Measurements from ENCODE around the gene NEGR1.
A peak's percentile ranks its signal among the peaks of the same experiment; 100 is the strongest.

Gene NEGR1

DNA sequence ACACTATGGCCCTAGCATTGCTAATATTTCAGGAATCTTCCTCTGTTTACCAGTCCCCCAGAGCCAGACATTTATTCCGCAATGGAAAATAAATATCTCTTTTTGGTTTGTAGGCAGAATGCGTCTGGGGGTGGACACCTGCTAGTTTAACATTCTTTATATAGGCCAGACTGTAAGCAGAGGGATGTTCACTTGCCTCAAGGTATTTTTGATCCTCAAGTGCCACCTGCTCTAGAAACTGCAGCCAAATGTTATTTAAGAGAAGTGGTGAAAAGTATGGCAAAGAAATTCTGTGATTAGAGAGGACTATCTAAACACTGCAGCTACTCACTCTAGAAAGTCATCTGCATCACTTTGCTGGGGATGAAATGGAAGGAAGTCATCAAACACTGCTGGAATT, 164.7 kb downstream of the NEGR1 start:
- DNase-seq, result no peak

DNA sequence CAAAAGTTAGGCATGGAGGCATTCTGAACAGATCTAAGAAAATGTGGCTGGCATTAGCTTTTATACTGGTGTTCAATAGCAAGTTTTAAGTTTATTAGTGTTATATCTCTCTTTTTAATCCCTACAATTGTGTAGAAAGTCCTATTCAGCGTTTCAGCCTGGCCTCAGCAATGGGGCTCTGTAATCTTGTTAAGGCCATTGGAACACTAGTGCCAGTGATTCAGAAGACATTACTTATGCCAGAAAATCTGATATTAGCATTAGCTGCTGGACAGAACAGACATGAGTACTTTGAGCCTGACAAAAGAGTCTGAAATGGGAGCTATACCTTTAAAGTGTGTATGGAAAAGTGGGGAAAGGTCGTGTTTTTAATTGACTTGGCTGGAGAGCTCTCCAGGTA, 167.0 kb downstream of the NEGR1 start:
- DNase-seq, result no peak

DNA sequence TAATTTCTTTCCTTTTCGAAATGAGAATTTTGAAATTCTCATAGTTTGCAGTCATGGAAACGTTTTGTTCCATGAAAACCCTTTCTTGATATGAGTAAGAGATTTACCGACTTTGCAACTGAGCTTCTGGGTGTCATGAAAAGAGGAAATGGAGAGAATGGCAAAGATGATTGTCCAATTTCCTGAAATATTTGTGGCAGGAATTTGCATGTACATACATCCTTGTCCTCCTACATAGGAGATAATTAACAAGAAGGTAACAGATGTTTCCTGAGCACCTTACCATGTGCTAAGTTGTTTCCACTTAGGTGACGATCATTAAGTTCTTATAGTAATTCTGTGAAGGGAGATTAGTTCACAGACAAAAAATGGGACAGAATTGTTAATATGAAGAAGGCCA, 170.7 kb downstream of the NEGR1 start:
- DNase-seq, result no peak

DNA sequence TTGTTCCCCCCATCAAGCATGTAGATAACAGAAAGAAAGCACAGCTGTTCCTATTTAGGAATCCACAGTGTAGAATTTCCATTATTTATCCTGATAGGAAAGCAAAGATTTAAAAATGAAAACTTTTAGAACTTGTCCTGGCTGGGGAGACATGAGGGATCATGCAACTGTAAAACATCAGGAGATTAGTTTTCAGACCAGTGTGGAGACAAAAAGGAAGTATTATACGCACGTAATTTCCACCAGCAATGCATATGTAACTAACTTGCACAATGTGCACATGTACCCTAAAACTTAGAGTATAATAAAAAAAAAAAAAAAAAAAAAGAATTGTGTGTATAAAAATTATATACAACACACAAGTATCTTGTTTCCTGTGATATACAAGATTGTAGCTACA, 172.4 kb downstream of the NEGR1 start:
- DNase-seq, result no peak

DNA sequence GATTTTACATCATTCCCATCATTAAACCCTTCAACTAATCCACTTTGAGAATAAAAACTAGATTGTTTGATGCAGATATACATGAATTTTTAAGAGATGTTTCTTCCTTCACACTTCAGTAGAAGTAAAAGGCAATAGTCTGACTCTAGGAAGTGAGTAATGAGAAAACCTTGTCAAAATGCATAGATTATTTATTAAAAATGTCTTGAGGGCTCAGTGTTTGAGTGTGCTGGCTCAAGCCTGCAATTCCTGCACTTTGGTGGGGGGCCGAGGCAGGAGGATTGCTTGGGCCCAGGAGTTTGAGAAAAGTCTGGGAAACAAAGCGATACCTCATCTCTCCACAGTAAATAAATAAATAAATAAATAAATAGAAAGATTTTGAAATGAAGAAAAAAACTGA, 177.1 kb downstream of the NEGR1 start:
- DNase-seq, result no peak

DNA sequence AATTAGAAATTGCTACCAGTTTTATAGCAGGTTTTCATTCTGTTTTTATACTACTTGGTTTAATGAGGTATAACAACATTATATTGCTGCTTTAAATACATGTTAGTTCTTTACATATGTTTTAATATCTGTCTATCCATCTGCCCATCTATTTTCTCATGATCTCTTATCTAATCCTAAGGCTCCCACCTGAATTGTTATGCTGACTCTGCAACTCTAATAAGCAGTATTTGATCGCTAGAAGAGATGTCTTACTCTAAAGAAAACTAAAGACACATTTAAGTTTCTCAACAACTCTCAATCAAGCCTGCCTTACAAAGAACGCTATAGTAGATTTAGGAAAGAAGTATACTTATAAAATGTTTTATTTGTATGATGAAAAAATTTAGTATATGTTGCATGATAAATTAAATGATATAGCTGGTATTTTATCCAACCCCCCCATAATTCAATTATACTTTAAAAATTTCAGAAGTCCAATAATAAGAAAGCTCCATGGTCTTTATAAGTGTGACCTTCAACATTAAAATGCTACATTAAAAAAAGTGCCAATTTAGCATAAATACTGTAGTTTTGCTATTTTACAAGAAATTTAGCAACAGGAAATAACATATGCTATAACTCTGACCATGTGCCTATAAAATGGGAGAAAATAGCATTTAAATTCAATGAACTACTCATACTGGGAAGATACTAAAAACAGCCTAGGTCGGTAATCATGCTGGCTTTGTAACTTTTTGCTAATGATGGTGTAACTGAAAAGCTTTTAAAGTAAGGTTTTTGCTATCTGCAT, 180.3 kb downstream of the NEGR1 start:
- no peak for DNase-seq

DNA sequence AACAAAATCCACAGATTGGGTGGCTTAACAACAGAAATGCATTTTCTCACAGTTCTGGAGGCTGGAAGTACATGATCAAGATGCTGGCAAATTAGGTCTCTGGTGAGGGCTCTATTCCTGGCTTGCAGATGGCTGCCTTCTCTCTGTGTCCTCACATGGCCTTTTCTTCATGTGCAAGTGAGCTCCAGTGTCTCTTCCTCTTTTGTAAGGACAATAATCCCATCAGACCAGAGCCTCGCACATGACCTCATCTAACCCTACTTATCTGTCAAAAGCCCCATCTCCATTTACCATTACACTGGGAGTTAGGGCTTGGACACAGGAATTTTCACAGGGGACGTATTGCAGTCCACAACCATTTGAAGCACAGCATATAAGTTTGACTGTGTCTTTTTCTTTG, 181.6 kb downstream of the NEGR1 start:
- no peak for DNase-seq

DNA sequence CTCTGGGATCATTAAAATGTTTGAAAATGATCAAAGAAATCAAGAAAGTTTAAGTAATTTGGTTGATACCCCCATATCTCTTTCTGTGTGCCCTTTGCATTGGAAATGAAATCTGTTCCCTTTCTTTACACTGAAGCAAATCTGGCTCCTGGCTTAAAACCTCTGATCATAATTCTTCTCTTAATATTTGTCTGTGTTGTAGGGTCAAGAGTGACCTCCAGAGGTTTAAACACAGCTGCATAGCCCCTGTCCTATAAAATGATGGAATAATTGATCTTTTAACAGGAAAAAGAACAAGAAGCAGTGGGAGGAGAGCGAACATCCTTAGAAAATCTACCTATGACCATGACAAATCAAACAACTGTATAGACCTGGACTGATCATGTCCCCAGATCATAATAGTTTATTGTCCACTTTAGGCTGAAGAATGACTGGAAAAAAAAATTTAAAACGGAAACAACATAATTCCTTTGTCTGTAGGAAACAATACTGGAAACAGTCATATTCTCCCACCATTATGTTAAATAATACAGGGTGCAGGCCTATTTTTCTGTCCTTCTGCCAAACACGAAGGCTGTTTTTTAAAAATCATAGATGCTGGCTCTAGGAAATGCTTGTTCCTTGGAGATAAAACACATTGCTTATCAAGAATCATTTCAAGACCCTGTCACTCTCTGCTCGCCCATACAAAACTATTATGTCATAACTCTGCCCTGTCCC, 184.3 kb downstream of the NEGR1 start:
- no peak for DNase-seq

DNA sequence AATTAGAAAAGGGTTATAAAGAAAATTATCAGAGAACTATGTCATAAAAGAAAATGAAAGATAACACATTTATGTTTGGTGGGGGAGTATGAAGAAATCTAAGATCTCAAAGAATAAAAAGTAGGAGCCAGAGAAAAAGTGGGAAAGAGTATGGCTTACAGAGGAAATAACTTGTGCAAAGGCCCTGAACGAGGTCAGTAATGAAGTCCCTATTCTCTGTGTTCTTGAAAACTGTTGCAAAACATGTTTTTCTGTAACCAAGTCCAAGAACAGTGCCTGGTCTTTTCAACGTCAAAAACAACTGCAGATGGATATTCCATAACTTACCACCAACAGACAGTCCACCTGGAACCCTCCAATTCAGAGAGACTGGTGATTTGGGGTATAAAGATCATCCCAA, 188.1 kb downstream of the NEGR1 start:
- DNase-seq, result no peak

DNA sequence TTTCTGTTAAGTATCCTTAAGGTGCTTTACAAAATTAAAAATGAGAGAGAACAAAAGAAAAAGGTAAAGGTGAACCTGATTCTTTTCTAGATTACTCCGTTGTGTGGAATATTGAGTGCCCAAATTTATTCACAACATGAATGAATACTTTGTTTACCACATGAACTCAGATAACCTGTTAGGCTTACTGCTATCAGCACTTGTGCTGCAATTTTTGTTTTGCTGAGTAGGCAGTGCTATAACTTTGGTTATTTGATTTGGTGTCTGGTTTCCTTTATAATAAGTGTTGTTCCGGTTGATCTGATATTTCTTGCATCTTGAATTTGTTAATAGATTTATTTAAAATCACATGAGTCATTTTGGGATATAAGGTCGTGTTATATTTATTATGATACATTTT, 195.9 kb downstream of the NEGR1 start:
- DNase-seq, result no peak

DNA sequence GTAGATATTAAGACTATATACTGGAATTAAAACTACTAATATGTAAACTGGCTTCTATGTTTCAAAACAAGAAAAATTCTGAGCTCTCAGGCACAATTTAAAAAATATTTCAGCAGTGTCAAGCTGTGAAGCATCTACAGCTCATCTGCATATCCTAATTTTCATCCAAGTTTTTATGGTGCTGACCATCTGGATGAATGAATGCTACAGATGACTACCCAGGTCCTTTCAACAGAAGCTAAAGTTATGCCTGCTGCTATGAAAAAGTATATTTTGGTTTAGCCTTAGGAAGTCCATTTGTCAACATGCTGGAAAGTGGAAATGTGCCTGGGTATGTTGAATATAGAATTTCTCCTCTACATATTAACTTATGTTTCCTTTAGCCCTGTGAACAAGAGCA, 206.9 kb downstream of the NEGR1 start:
- no peak for DNase-seq

DNA sequence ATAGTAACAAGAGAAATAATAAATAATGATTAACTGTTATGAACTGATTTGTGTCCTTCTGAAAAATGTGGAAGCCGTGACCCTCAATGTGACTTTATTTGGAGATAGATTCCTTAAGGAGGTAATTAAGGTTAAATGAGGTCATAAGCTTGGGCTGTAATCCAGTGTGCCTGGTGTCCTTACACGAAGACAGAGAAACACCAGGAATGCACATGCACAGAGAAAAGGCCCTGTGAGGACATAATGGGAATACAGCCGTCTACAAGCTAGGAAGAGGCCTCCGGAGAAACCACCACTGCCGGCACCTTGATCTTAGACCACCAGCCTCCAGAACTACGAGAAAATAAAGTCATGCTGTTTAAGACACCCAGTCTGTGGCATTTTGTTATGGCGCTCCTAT, 215.9 kb downstream of the NEGR1 start:
- no peak for DNase-seq

DNA sequence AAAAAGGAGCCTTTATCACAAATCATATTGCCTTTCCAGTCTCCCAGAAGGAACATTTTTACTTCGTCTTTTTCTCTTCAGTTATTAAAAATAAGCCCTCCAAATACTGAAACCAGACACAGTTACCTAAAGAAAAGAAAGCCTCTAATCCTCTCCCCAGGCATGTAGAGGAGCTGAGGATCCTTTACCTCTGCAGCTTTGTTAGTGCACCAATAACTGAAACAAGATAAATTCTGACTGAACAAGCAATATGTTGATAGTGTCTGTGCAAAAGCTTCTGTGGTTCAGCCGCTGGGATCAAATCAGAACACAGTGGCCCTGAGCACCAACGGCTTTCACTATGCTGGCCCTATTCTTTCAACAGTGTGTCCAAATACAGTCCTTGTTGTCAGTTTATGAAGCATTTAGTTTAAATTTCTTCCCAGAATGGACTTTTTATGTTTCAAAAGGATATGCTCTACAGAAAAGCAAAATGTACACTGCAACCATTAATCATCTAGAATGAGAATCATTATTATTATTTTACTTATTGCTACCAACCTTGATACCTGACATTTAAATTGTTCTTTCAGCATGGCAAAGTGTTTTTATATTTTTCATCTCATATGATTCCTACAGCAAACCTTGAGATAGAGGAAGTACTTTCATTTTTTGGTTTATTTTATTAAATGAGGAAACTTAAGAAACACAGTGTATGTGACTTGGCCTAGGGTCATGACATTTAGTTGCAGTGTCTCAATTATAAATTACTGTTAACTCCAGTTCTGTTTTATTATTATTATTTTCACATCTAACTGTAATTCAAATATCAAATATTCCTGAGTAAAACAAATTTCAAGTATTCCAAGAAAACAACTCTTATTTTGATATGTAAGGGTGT, 217.9 kb downstream of the NEGR1 start:
- DNase-seq, result no peak

DNA sequence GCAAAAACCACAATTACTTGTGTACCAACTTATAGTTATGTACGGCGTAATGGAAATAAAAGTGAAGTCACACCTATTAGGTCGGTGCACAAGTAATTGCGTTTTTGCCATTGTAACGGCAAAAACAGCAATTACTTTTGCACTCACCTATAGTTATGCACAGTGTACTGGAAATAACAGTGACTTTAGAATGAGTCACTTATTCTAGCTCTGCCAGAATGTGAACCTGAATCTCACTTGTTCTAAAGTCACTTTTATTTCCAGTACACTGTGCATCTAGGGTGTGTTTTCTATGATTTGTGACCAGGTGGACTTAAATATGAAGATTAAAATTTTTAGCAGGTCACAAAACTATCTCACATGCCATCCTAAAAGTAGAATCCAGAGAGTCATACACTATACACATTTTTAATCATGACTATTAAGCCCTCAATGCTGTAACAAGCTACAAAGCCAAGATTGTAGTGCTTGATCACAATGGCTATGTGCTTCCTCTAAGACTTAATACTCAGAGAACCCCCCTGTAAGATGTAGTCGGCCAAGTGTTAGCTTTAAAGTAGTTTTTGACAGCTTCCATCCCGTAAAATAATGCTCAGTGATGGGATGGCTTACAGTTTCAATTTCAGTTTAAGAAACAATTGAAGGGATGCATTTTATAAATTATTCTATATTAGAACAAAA, 218.8 kb downstream of the NEGR1 start:
- no peak for DNase-seq

DNA sequence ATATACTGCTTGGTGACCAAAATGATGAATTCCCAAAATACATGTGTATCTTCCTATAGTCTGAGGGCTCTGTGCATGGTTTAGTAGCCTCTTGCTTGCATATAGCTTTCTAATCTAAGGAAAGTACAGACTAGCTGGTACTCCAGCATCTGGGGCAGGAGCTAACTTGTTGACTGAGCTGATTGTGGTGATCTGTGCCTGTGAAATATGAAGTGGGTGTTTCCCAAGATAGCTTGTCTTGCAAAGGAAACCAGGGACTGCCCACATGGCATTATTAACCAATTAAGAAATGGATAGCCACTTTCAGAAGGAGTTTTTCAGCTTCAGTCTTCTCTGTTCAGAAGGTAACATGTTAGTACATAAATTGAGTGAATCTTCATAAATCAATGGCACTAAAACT, 219.8 kb downstream of the NEGR1 start:
- DNase-seq, result no peak

DNA sequence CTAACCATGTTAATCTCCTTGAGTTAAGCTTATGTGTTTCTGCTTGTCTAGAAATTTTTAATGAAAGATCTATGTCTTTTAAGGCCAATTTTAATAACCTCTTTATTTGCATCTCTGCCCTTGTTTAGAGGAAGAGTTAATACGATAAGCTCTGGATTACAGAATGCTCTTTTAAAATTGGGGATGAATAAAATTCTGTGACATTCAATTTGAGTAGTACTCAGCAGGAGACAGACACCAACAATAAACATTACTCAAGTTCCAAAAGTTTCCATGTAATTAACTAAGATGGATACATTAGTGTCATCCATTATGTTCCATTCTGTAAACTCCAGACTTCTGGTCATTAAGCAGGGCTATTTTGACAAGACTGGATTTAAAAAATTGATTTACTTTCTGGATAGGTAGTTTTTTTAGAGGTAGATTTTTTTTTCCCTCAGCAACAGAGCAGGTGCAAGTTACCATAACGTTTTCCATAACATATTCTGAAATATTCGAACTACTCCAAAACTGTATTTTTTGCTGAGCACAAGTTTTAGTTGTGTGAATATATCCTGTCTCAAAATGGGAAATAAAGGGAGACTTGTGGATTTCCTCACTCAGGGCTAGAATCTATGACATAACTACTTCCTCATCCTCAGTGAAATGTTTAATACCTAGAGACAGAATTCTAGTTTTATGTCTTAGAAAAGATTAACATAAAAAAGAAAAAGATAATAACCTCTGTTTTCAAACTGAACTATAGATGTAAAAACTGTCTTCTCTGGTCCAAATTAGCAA, 221.7 kb downstream of the NEGR1 start:
- no peak for DNase-seq

DNA sequence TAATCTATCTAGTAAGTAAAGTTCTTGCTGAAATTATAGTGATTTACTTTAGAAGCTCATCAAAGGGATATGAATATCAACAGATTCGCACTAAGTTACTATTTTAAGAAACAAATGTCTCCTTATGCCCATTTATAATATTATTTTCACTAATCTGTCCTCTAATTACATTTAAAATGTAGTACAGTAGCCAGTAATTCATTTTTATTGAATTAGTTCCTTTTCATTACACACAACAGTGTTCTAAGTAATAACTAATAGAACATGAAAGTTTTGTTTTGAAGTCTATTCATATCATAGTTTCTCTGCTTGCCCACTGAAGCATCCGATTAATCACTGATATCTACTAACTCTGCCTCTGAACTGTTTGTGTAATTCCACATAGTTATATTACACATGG, 225.8 kb downstream of the NEGR1 start:
- DNase-seq, result no peak

DNA sequence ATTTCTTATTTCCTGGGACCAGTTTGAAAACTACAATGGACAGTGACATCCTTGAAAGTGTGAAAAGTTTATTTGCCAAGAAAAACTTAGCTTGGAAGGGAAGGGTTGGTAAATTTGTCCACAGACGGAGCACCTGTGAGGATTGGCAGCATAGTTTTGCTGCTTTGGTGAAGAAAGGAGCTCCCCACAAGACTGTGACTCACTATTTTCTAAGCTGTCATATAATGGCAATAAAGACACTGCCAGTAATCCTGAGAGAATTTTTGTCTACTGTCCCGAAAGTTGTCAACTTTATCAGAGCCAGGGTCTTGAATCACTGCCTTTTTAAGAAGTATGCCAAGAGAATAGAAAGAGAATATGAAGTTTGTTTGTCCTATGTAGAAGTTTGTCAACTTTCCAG, 230.8 kb downstream of the NEGR1 start:
- no peak for DNase-seq

DNA sequence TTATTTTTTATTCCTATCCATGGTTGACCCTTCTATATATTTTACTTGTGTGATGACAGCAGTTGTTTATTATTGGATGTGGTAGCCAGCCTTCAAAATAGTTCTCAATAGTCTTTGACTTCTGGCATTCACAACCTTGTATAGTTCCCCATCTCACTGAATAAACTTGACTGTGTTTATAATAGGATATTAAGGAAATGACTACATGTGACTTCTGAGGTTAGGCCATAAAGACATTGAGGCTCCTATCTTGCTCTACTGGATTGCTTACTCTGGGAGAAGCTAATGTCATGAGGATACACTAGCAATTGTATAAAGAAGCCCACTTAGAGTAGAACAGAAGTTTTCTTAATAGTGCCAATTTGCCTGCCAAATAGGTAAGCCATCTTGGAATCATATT, 231.8 kb downstream of the NEGR1 start:
- no peak for DNase-seq

DNA sequence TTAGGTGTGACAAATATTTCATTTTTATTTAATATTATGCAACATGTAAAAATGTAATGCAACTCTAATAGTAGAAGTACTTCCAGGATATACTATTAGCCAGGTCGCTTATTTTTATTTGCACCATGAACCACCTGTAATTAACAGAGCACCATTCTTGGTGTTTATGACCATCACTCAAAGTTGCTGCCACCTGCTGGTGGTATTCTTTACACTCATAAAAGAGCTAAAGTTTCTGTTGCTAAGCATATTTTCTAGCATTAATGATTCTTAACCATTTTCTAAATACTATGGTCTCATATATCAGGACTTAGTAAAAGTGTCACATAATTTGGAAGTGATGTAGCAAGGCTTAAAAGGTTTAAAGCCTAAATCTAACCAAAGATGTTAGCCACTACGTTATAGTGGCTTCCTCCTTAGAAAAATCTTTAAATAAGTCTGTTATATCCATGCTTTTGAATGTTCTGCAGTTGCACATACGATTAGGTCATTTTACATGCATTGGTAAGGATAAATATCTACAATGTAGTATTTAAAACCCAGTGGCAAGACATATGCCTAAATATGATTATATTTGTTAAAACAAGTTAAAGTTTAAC, 244.5 kb downstream of the NEGR1 start:
- DNase-seq, result peak; percentile 10

DNA sequence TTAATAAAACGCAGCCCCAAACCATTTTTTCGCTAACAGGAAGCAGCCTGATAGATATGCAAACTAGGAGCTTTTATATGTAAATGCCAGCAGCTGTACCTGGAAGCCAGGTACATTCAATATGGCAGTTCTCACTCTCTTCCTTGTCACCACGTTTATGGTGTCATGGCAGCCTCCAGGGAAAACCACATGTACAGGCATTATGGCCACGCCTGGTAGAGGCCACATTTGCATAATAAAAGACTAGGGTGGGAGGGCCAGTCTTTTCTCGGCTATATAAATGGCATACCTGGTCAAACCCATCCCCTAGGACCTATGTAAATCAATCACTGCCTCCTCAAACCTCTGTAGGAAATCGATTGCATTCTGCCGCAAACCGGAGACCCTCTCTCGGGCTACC, 247.5 kb downstream of the NEGR1 start:
- no peak for DNase-seq

All from right kidney (tissue), 1 donor.